ENCODE results near the gene TMEM44. TPM values are rescaled to one million over a fixed set of nuclear protein-coding genes. Genes with fewer than 3 reads are reported as not detected.

The TMEM44 gene
- total RNA-seq, 1 experiment from 2014 or later = 70.1 TPM

GRCh38 chr3:194587438-194587931 lies 45.7 kb downstream of the TMEM44 start:
- Histone ChIP-seq H3K27ac (ENCODE audit: low read length) (no peak overlapping the region; the same call in 1 of the 2 replicates), H3K27me3 (ENCODE audit: control insufficient read depth, insufficient read depth, low read length) (no peaks in the 10 kb centered on the region), H3K4me1 (ENCODE audit: control insufficient read depth, insufficient read depth, low read length) (peaks cover 22% of the 10 kb centered on the region), H3K4me3 (ENCODE audit: low read depth in 2 of 2, low read length in 2 of 2) (no peak overlapping the region), H3K36me3 (ENCODE audit: control insufficient read depth, insufficient read depth, low read length) (peaks cover 4% of the 10 kb centered on the region; the same call in 1 of the 2 replicates), H3K9me3 (ENCODE audit: control insufficient read depth, insufficient read depth, low read depth, low read length) (no peaks in the 10 kb centered on the region)
- ChIA-PET POLR2A (no interaction called here), CTCF (interaction anchor here (0.9 kb wide), 1 partner anchor 115 kb away, joined by 3 read pairs; no protein-coding TSS in a partner anchor)
- in situ Hi-C loops (cut with HindIII; ENCODE audit: low pct_unique_long_range_greater_than_20kb, low sequenced_read_pairs) (no loop called here), intact Hi-C loops (cut with micrococcal nuclease; ENCODE audit: unreplicated experiment) (no loop called here)
- no peak; the same call in 1 of the 2 replicates for TF ChIP-seq POLR2AphosphoS5 (IDR thresholded peaks at IDR 0.05; ENCODE audit: low read depth, low read length)
- TF ChIP-seq SIN3A (IDR thresholded peaks at IDR 0.05; ENCODE audit: borderline replicate concordance, insufficient read depth, low read depth, low read length) = no peak
- TF ChIP-seq CTCF (IDR thresholded peaks at IDR 0.05) = no peak
- no peak for TF ChIP-seq TCF7L2 (IDR thresholded peaks at IDR 0.05; ENCODE audit: low read depth, low read length)
- no peak for TF ChIP-seq REST (IDR thresholded peaks at IDR 0.05; ENCODE audit: insufficient read depth in 1 of 2, low read depth in 2 of 2, low read length in 1 of 2)
- DNase-seq (ENCODE audit: low read depth, low spot score) (no peak), ATAC-seq (no peak)
- no TSS peak for BruUV-seq (replicated peaks)

GRCh38 chr3:194586836-194587235 lies 46.4 kb downstream of the TMEM44 start:
- H3K9me3 ChIP-seq (ENCODE audit: control insufficient read depth, insufficient read depth, low read depth, low read length) = no peaks in the 10 kb centered on the region
- POLR2A ChIA-PET = no interaction called here
- TF ChIP-seq REST (IDR thresholded peaks at IDR 0.05; ENCODE audit: insufficient read depth in 1 of 2, low read depth in 2 of 2, low read length in 1 of 2) (no peak), SIN3A (IDR thresholded peaks at IDR 0.05; ENCODE audit: borderline replicate concordance, insufficient read depth, low read depth, low read length) (no peak), TCF7L2 (IDR thresholded peaks at IDR 0.05; ENCODE audit: low read depth, low read length) (no peak), POLR2AphosphoS5 (IDR thresholded peaks at IDR 0.05; ENCODE audit: low read depth, low read length) (no peak), CTCF (IDR thresholded peaks at IDR 0.05) (no peak)
- no peaks in the 10 kb centered on the region for H3K27me3 ChIP-seq (ENCODE audit: control insufficient read depth, insufficient read depth, low read length)
- no peak overlapping the region for H3K4me3 ChIP-seq (ENCODE audit: low read depth in 2 of 2, low read length in 2 of 2)
- intact Hi-C loops (cut with micrococcal nuclease; ENCODE audit: unreplicated experiment) (no loop called here), in situ Hi-C loops (cut with HindIII; ENCODE audit: low pct_unique_long_range_greater_than_20kb, low sequenced_read_pairs) (no loop called here)
- H3K36me3 ChIP-seq (ENCODE audit: control insufficient read depth, insufficient read depth, low read length) = peaks cover 4% of the 10 kb centered on the region; the same call in 1 of the 2 replicates
- DNase-seq (ENCODE audit: low read depth, low spot score) = no peak
- no peak for ATAC-seq
- no TSS peak for BruUV-seq (replicated peaks)
- CTCF ChIA-PET = interaction anchor here (0.9 kb wide), 1 partner anchor 115 kb away, joined by 3 read pairs; no protein-coding TSS in a partner anchor
- H3K4me1 ChIP-seq (ENCODE audit: control insufficient read depth, insufficient read depth, low read length) = peaks cover 20% of the 10 kb centered on the region
- H3K27ac ChIP-seq (ENCODE audit: low read length) = peak overlapping the region; percentile 37
